Gastroesophageal sphincter (tissue), 3 donors: ENCODE data around the gene BANF2.

ENCODE experiments used
- CTCF ChIP-seq, 4 experiments: fragments of 200-600 bp in 2 of 4; fragments of 450-650 bp in 2 of 4; sonication (generic) in 1 of 4; IDR thresholded peaks; one replicate each; pipeline ENCODE4 v1.5.1; 2017 to 2019; ENCODE audit warnings: antibody characterized with exemption in 4 of 4, mild to moderate bottlenecking in 2 of 4, moderate library complexity in 2 of 4
- EP300 ChIP-seq: sonication (generic); formaldehyde crosslinking; IDR thresholded peaks from one replicate; pipeline ENCODE4 v1.6.1; 2017; ENCODE audit warnings: antibody characterized with exemption, mild to moderate bottlenecking
- POLR2A ChIP-seq, 2 donors: fragments of 450-650 bp; IDR thresholded peaks; one replicate each; pipeline ENCODE4 v1.6.1; 2017; ENCODE audit warnings: antibody characterized with exemption in 2 of 2, mild to moderate bottlenecking in 2 of 2, moderate library complexity in 1 of 2
- POLR2AphosphoS5 ChIP-seq: sonication (generic); formaldehyde crosslinking; IDR thresholded peaks from one replicate; pipeline ENCODE4 v1.6.1; 2017; ENCODE audit warnings: antibody characterized with exemption

GRCh38 chr20:17676378-17676759 lies 23.4 kb upstream of the BANF2 start:
- TF ChIP-seq POLR2AphosphoS5, result no peak
- no peak for TF ChIP-seq CTCF (IDR thresholded peaks at IDR 0.05)
- TF ChIP-seq EP300, result no peak
- TF ChIP-seq POLR2A (IDR thresholded peaks at IDR 0.05), result no peak
